ENCODE results near the gene PRCD. TPM values are rescaled to one million over a fixed set of nuclear protein-coding genes. Genes with fewer than 3 reads are reported as not detected.

The PRCD gene
- polyA plus RNA-seq, 1 donor (not counting 4 experiments of a cell fraction or from before 2014, with no cell fraction given): 1.2 TPM

- H4K20me1 ChIP-seq (ENCODE audit: control insufficient read depth, extremely low read depth, insufficient read depth, low read length): peaks cover 21% of the 10 kb centered on the region
- peak overlapping the region; percentile 95 for H3K9ac ChIP-seq (ENCODE audit: control insufficient read depth, extremely low read depth, insufficient read depth, low read length)
- no peak for TF ChIP-seq EZH2 (IDR thresholded peaks at IDR 0.05; ENCODE audit: low read length)
- TF ChIP-seq CTCF (optimal IDR thresholded peaks at IDR 0.05 in 1 of 3, IDR thresholded peaks at IDR 0.05 in 1 of 3, conservative IDR thresholded peaks at IDR 0.05 in 1 of 3; ENCODE audit: extremely low read depth in 1 of 3, insufficient read depth in 2 of 3, low read length in 3 of 3): no peak
- H3K79me2 ChIP-seq (ENCODE audit: control insufficient read depth, insufficient read depth, low read length): peaks cover 60% of the 10 kb centered on the region
- no peak for DNase-seq (ENCODE audit: low read depth, low spot score)
- peaks cover 5 to 6% of the 10 kb centered on the region in 2 experiments for H3K36me3 ChIP-seq (ENCODE audit: control insufficient read depth in 2 of 2, extremely low read depth in 1 of 2, insufficient read depth in 2 of 2, low read length in 2 of 2)
- H3K4me1 ChIP-seq (ENCODE audit: control insufficient read depth, extremely low read depth, insufficient read depth, low read length): peaks cover 49% of the 10 kb centered on the region
- FAIRE-seq: no peak
- H3K27ac ChIP-seq (ENCODE audit: control insufficient read depth, insufficient read depth, low read length): peak overlapping the region; percentile 91
- H3K27me3 ChIP-seq (ENCODE audit: control insufficient read depth, extremely low read depth, insufficient read depth, low read length): no peaks in the 10 kb centered on the region
- H3K4me3 ChIP-seq (ENCODE audit: control insufficient read depth in 2 of 3, extremely low read depth in 1 of 3, insufficient read depth in 2 of 3, low read depth in 1 of 3, low read length in 3 of 3): peak overlapping the region in 2 of 3 experiments; percentile 35 to 45
- peak overlapping the region; percentile 84 for H3K4me2 ChIP-seq (ENCODE audit: control insufficient read depth, extremely low read depth, insufficient read depth, low read depth, low read length)
- H3K9me3 ChIP-seq (ENCODE audit: control insufficient read depth, low read depth, low read length): no peaks in the 10 kb centered on the region
- no peak overlapping the region for H2AFZ ChIP-seq (ENCODE audit: control insufficient read depth, low read length)
- peaks cover 3% of the 10 kb centered on the region for H3K9me1 ChIP-seq (ENCODE audit: control insufficient read depth, extremely low read depth, insufficient read depth, low read length)
- dilution Hi-C loops (cut with MboI; ENCODE audit: extremely low pct_ligation_motif_present, low sequenced_read_pairs): no loop called here
Observed at GRCh38 chr17:76497699-76497978, 42.2 kb upstream of the PRCD start.

GRCh38 chr17:76497979-76498875 is 41.6 kb upstream of the PRCD start:
- Histone ChIP-seq H3K79me2 (ENCODE audit: control insufficient read depth, insufficient read depth, low read length) (peaks cover 60% of the 10 kb centered on the region), H3K27me3 (ENCODE audit: control insufficient read depth, extremely low read depth, insufficient read depth, low read length) (no peaks in the 10 kb centered on the region), H3K4me1 (ENCODE audit: control insufficient read depth, extremely low read depth, insufficient read depth, low read length) (peaks cover 43% of the 10 kb centered on the region), H3K4me2 (ENCODE audit: control insufficient read depth, extremely low read depth, insufficient read depth, low read depth, low read length) (peak overlapping the region; percentile 84), H3K9me3 (ENCODE audit: control insufficient read depth, low read depth, low read length) (no peaks in the 10 kb centered on the region), H2AFZ (ENCODE audit: control insufficient read depth, low read length) (peak overlapping the region; percentile 21), H3K9me1 (ENCODE audit: control insufficient read depth, extremely low read depth, insufficient read depth, low read length) (peaks cover 3% of the 10 kb centered on the region), H3K36me3 (ENCODE audit: control insufficient read depth in 2 of 2, extremely low read depth in 1 of 2, insufficient read depth in 2 of 2, low read length in 2 of 2) (peaks cover 5 to 6% of the 10 kb centered on the region in 2 experiments), H3K9ac (ENCODE audit: control insufficient read depth, extremely low read depth, insufficient read depth, low read length) (peak overlapping the region; percentile 95), H3K4me3 (ENCODE audit: control insufficient read depth in 2 of 3, extremely low read depth in 1 of 3, insufficient read depth in 2 of 3, low read depth in 1 of 3, low read length in 3 of 3) (peak overlapping the region in 2 of 3 experiments; percentile 94 to 97), H3K27ac (ENCODE audit: control insufficient read depth, insufficient read depth, low read length) (peak overlapping the region; percentile 91), H4K20me1 (ENCODE audit: control insufficient read depth, extremely low read depth, insufficient read depth, low read length) (peaks cover 21% of the 10 kb centered on the region)
- dilution Hi-C loops (cut with MboI; ENCODE audit: extremely low pct_ligation_motif_present, low sequenced_read_pairs): no loop called here
- no peak for TF ChIP-seq EZH2 (IDR thresholded peaks at IDR 0.05; ENCODE audit: low read length)
- TF ChIP-seq CTCF (optimal IDR thresholded peaks at IDR 0.05 in 1 of 3, IDR thresholded peaks at IDR 0.05 in 1 of 3, conservative IDR thresholded peaks at IDR 0.05 in 1 of 3; ENCODE audit: extremely low read depth in 1 of 3, insufficient read depth in 2 of 3, low read length in 3 of 3): no peak
- DNase-seq (ENCODE audit: low read depth, low spot score): peak; percentile 79
- no peak for FAIRE-seq

All from keratinocyte (primary cell).